ENCODE data around the gene PATJ. TPM values are rescaled to one million over a fixed set of nuclear protein-coding genes. Genes with fewer than 3 reads are reported as not detected.

The PATJ gene
- total RNA-seq, 1 experiment from 2014 or later = 47.3 TPM

DNA sequence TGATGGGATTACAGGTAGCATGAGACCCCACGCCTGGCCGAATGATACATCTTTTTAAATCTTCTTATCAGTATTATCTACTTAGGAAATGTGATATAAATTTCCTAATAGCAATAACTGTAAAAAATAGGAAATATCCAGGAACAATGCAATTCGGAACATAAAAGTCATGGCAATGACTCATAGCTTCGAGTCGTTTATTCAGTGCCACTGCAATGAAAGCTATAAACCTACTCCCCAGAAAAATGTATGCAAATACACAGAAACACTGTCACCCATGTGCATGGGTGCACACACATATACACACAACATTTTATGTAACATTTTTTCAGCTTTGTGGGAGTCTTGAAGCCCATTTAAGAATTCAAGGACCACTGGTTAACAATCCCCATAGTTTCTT lies 194.6 kb downstream of the PATJ start:
- Histone ChIP-seq H3K4ac (ENCODE audit: low read depth, low read length) (no peak overlapping the region), H2AK5ac (ENCODE audit: insufficient read length, low read length) (no peak overlapping the region), H2BK20ac (ENCODE audit: low read depth, low read length, poor library complexity, severe bottlenecking) (no peak overlapping the region), H4K91ac (ENCODE audit: insufficient read length, low read depth, low read length) (no peak overlapping the region), H3T11ph (ENCODE audit: low read length) (no peak overlapping the region), H3K27me3 (ENCODE audit: insufficient read depth, low read length) (no peaks in the 10 kb centered on the region), H3K18ac (ENCODE audit: insufficient read length, low read depth, low read length) (no peak overlapping the region), H4K5ac (ENCODE audit: insufficient read length, low read depth, low read length) (no peak overlapping the region), H3K27ac (ENCODE audit: insufficient read length, low read depth, low read length) (no peak overlapping the region), H2BK5ac (ENCODE audit: insufficient read length, low read length) (no peak overlapping the region), H3K4me2 (ENCODE audit: insufficient read depth, insufficient read length, low read length) (no peak overlapping the region), H3K9ac (ENCODE audit: extremely low read depth, insufficient read length, low read length) (no peak overlapping the region), H3K4me1 (ENCODE audit: insufficient read depth, low read length) (no peaks in the 10 kb centered on the region), H4K20me1 (ENCODE audit: control insufficient read depth, insufficient read depth, insufficient read length) (no peaks in the 10 kb centered on the region), H3K56ac (ENCODE audit: insufficient read length, low read depth, low read length) (no peak overlapping the region), H3K23me2 (ENCODE audit: insufficient read length, low read depth, low read length, poor library complexity, severe bottlenecking) (no peaks in the 10 kb centered on the region), H3K23ac (ENCODE audit: insufficient read length, low read depth, low read length) (no peak overlapping the region), H3K14ac (ENCODE audit: insufficient read depth, low read length) (no peak overlapping the region), H2BK120ac (ENCODE audit: low read depth, low read length, poor library complexity, severe bottlenecking) (no peak overlapping the region), H2BK15ac (ENCODE audit: low read depth, low read length) (no peak overlapping the region), H3K79me2 (ENCODE audit: insufficient read depth, low read length) (no peaks in the 10 kb centered on the region), H3K9me3 (ENCODE audit: control insufficient read depth, low read depth, low read length) (no peaks in the 10 kb centered on the region), H2BK12ac (ENCODE audit: insufficient read length, low read depth, low read length) (no peak overlapping the region), H3K79me1 (ENCODE audit: insufficient read depth, low read depth, low read length, poor library complexity, severe bottlenecking) (no peaks in the 10 kb centered on the region), H2AFZ (ENCODE audit: low read length) (no peak overlapping the region), H4K8ac (replicated peaks; ENCODE audit: insufficient read length, low read depth, low read length) (no peak overlapping the region)
- no peaks in the 10 kb centered on the region for H3K9me3 Mint-ChIP-seq
- H3K4me3 Mint-ChIP-seq = no peak overlapping the region
- no peak overlapping the region; a peak in 1 of 7 replicates for H3K27ac Mint-ChIP-seq
- no CpG with 5 or more reads among the region's 5 CpGs for WGBS (ENCODE audit: extremely low coverage, insufficient read length, low lambda C conversion rate)
- peaks cover 0 to 12% (median 5%) of the 10 kb centered on the region in 3 experiments; a peak in 2 of 7 replicates for H3K36me3 Mint-ChIP-seq (ENCODE audit: insufficient read depth in 1 of 3, low read depth in 3 of 3)
- no peak for DNase-seq
- no peaks in the 10 kb centered on the region for H3K4me1 Mint-ChIP-seq
- TF ChIP-seq, protein P1, sequence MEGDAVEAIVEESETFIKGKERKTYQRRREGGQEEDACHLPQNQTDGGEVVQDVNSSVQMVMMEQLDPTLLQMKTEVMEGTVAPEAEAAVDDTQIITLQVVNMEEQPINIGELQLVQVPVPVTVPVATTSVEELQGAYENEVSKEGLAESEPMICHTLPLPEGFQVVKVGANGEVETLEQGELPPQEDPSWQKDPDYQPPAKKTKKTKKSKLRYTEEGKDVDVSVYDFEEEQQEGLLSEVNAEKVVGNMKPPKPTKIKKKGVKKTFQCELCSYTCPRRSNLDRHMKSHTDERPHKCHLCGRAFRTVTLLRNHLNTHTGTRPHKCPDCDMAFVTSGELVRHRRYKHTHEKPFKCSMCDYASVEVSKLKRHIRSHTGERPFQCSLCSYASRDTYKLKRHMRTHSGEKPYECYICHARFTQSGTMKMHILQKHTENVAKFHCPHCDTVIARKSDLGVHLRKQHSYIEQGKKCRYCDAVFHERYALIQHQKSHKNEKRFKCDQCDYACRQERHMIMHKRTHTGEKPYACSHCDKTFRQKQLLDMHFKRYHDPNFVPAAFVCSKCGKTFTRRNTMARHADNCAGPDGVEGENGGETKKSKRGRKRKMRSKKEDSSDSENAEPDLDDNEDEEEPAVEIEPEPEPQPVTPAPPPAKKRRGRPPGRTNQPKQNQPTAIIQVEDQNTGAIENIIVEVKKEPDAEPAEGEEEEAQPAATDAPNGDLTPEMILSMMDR (conservative IDR thresholded peaks at IDR 0.05) = no peak
- no peaks in the 10 kb centered on the region for H3K27me3 Mint-ChIP-seq (ENCODE audit: low read depth)

Data from H9 (cell line).